Retinal pigment epithelial cell (primary cell): ENCODE results near the gene C14orf180.

Source experiments
- DNase-seq: peaks from one replicate; pipeline ENCODE4 v3.0.0-alpha.2; 2010; ENCODE audit warnings: low read depth
- H3K4me3 ChIP-seq: 2 replicates; pipeline ENCODE4 v1.5.1; 2011; ENCODE audit warnings: mild to moderate bottlenecking, low read length, control low read depth, moderate library complexity
- TF ChIP-seq, protein P1 (sequence below): conservative IDR thresholded peaks from 2 replicates; pipeline ENCODE4 v1.5.1; 2011; ENCODE audit warnings: low read depth, low read length, control low read depth, inconsistent platforms

The C14orf180 gene

DNA sequence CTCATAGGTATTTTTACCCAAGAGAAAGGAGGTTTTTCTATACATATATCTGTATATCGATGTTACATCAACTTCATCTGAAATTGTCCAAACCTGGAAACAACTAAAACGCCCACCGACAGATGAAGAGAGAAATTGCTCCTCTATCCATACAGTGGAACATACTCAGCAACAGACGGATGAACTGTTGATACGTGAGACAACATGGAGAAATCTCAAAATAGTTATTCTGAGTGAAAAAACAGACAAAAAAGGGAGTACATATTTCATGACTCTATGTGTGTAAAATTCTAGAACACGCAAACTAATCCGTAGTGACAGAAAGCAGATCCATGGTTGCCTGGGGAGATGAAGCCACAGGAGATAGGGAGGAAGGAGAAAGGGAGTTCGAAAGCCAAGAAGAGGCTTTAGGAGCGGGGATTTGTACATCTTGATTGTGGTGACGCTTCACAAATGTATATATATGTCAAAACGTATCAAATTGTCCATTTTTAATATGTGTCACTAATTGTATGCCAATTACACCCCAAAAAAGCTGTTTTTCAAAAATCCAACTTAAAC, 37.6 kb upstream of the C14orf180 start:
- no peak for DNase-seq
- H3K4me3 ChIP-seq, result no peak overlapping the region
- TF ChIP-seq, protein P1, sequence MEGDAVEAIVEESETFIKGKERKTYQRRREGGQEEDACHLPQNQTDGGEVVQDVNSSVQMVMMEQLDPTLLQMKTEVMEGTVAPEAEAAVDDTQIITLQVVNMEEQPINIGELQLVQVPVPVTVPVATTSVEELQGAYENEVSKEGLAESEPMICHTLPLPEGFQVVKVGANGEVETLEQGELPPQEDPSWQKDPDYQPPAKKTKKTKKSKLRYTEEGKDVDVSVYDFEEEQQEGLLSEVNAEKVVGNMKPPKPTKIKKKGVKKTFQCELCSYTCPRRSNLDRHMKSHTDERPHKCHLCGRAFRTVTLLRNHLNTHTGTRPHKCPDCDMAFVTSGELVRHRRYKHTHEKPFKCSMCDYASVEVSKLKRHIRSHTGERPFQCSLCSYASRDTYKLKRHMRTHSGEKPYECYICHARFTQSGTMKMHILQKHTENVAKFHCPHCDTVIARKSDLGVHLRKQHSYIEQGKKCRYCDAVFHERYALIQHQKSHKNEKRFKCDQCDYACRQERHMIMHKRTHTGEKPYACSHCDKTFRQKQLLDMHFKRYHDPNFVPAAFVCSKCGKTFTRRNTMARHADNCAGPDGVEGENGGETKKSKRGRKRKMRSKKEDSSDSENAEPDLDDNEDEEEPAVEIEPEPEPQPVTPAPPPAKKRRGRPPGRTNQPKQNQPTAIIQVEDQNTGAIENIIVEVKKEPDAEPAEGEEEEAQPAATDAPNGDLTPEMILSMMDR, result no peak

DNA sequence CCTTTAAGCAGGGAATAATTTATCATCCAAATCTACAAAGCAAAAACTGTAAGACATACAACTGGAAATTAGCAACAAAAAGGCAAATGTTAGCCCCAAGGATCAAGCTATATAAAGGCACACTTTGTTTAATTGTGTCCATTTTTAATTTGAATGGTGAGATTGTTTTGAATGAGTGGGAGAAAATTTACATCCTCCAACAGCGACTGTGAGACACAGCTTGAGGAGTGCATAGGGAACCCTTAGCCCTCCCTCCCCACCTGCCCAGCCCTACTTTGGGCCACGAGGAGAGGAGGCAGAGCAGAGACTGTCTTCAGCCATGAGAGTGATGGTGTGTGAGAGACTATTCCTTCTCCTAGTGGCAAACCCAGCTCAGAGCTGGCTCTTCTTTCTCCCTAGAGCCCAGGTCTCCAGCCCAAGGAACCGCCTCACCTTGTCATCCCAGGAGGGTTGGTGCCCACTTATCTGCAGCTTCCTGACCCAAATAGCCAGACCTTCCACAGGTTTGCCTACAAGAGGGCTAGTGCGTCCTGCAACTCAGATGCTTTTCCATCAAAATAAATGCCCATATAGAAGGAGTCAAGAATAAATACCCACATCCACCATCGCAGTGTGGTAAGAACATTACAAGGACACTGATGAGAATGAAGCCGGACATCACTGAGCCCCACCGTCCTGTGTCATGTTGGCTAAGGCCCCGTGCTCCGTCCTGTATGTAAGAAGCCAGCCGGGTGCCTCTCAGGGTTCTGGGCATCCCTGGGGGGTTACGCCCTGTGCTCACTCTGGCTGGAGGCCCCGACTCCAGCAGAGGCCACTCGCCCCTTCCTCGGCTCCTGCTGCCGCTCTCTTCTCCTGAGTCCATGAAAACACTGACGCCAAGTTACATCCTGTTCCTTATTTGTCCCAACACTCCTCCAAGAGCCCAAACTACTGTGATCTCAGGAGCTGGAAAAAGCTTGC, 36.4 kb upstream of the C14orf180 start:
- TF ChIP-seq, protein P1, result no peak
- no peak for DNase-seq
- no peak overlapping the region for H3K4me3 ChIP-seq

DNA sequence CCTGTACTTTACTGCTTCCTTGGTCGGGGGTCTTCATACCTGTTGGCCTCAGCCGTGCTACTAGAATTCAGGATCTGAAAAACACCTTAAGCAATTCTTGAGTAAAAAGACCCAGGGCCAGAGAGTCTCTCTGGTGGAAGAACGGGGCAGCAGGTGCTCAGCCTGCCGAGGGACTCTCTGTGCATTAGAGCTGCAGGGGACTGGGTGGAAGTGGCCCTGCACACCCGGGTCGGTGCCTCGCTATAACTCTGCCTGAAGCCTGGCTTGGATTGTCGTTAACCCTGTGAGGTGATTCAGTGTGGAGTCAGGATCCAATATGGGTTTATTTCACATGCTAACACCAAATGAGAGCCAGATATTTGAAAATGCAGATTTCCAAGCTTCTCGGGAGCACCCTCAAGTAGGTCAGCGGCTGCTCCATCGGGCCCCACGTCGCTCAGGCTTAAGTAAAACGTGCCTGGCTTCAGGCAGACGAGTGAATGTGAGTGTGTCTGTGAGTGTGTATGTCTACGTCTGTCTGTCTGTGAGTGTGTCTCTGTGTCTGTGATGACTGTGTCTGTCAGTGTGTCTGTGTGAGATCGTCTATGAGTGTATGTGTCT, 35.1 kb upstream of the C14orf180 start:
- no peak overlapping the region for H3K4me3 ChIP-seq
- no peak for DNase-seq
- TF ChIP-seq, protein P1, result no peak

DNA sequence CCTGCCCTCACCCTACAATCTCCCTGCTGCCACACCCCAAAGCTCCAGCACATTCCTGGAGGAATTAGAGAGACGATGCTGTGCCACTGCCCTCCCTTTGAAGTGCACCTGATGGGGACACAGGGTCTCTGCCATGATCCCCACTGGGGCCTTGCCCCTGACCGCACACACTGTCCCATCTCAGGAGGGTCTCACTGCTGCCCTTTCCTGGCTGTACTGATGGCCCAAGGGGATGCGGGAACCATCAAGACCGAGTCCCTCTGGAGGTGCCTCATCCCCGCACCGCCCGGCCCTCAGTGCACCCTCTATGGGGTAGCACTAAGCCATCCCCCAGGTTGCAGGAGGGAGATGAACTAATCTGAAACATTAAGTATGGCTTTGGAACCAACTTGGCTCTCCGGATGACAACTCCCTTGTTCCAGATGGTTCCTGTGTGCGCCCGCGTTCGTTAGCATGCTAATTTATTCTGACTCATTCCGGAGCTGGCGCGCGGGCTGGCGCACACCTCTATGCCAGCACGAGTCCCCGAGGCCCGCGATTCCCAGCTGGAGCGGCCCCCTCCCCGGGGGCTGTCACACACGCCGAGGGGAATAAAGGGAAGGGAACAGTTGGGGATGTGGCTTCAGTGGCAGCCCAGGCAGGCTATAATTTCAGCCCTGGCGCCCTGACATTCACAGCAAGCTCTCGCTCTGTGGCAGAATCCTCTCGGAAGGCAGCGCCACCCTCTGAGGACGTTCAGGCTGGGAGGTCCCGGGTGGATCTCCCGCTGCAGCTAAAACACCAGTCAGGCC, 34.2 kb upstream of the C14orf180 start:
- no peak overlapping the region for H3K4me3 ChIP-seq
- TF ChIP-seq, protein P1, result no peak
- DNase-seq, result no peak

DNA sequence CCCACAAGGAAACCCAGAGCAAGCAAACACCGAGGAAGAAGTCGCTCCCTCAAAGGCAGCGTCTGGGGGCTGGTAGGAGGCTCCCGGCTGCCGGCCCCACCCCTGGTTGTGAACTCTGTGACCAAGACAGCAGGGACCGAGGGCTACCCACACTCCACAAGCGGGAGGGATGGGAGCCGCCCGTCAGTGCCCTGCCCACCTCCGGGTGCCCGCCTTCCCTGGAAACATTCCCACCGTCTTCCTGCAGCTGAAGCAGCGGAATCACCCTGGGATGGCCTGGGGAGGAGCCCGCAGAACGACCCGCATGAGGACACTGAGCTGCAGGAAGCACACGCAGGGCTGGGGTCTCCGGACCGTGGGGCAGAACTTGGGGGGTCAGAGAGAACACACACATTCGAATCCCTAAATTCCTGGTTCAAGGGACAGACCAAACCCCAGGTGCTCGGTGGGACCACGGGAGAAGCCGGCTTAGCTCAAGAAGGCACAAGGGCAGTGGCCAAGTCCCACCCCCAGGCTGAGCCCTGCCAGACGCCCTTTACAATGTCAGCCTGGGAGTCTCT, 33.5 kb upstream of the C14orf180 start:
- DNase-seq, result no peak
- H3K4me3 ChIP-seq, result no peak overlapping the region
- TF ChIP-seq, protein P1, result no peak

DNA sequence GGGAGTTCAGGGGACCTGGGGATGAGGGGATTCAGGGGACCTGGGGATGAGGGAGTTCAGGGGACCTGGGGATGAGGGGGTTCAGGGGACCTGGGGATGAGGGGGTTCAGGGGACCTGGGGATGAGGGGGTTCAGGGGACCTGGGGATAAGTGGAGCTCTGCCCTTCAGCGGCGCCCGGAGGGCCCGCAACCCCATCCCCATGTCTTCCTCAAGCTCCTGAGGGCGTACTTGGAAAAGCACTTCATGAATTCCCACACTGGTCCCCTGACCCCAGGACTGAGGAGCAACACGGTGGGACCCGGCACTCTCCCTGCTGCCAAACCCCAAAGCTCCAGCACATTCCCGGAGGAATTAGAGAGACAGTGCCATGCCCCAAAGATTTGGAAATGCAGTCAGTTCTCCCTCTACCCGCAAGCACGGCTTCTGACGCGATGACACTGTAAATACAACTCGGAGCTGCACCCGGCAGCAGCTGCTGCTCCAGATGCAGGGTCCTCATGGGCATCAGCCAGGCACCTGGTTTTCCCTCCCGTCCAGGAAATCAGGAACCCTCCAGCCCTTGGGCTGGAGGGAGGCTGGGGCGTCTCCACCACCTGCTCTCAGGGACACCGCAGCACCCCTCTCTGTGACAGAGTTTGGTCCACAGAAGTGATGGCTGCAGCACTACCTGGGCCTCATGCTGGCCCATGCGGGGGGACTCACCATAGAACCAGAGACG, 32.8 kb upstream of the C14orf180 start:
- DNase-seq, result no peak
- TF ChIP-seq, protein P1, result no peak
- no peak overlapping the region for H3K4me3 ChIP-seq
